HEK293T (cell line): Measurements from ENCODE around the gene ISCA1.
A peak's percentile ranks its signal among the peaks of the same experiment; 100 is the strongest.

ENCODE experiments used
- CTCF ChIA-PET: fragments of 350-600 bp; formaldehyde crosslinking; extraction: SDS; loops from one replicate; lab custom pipeline; 2021; ENCODE audit warnings: antibody characterized with exemption, inconsistent platforms; lab: Yijun Ruan, JAX
- POLR2A ChIA-PET: fragments of 350-600 bp; formaldehyde crosslinking; extraction: SDS; loops from one replicate; lab custom pipeline; 2020; ENCODE audit warnings: antibody characterized with exemption, inconsistent platforms; lab: Yijun Ruan, JAX
- DNase-seq: peaks from one replicate; pipeline ENCODE4 v3.0.0; 2012; ENCODE audit warnings: mixed read lengths; ENCODE audit errors: extremely low spot score
- ARNT ChIP-seq: fragments of 450-650 bp; IDR thresholded peaks from 2 replicates; pipeline ENCODE4 v1.6.1; 2017; ENCODE audit warnings: mild to moderate bottlenecking
- BHLHE40 ChIP-seq: fragments of 450-650 bp; IDR thresholded peaks from 2 replicates; pipeline ENCODE4 v1.6.1; 2016; ENCODE audit warnings: mild to moderate bottlenecking, moderate library complexity, borderline replicate concordance
- CTBP1 ChIP-seq: fragments of 450-650 bp; IDR thresholded peaks from 2 replicates; pipeline ENCODE4 v1.6.1; 2016; ENCODE audit warnings: borderline replicate concordance
- ELF4 ChIP-seq: fragments of 450-650 bp; IDR thresholded peaks from 2 replicates; pipeline ENCODE4 v1.6.1; 2017; ENCODE audit warnings: antibody characterized with exemption
- FOXA1 ChIP-seq: fragments of 450-650 bp; IDR thresholded peaks from 2 replicates; pipeline ENCODE4 v1.6.1; 2016; ENCODE audit warnings: mild to moderate bottlenecking
- FOXK2 ChIP-seq: fragments of 450-650 bp; IDR thresholded peaks from 2 replicates; pipeline ENCODE4 v1.6.1; 2016; ENCODE audit warnings: mild to moderate bottlenecking
- FOXM1 ChIP-seq: fragments of 450-650 bp; IDR thresholded peaks from 2 replicates; pipeline ENCODE4 v1.6.1; 2017; ENCODE audit warnings: mild to moderate bottlenecking, borderline replicate concordance
- HDGF ChIP-seq: fragments of 450-650 bp; IDR thresholded peaks from 2 replicates; pipeline ENCODE4 v1.6.1; 2017; ENCODE audit warnings: antibody characterized with exemption, borderline replicate concordance
- L3MBTL2 ChIP-seq: fragments of 450-650 bp; conservative IDR thresholded peaks from 2 replicates; pipeline ENCODE4 v1.6.1; 2016; ENCODE audit warnings: mild to moderate bottlenecking
- LEF1 ChIP-seq: fragments of 450-650 bp; IDR thresholded peaks from 2 replicates; pipeline ENCODE4 v1.6.1; 2017; ENCODE audit warnings: mild to moderate bottlenecking, borderline replicate concordance
- NFRKB ChIP-seq: fragments of 450-650 bp; IDR thresholded peaks from 2 replicates; pipeline ENCODE4 v1.6.1; 2016; ENCODE audit warnings: mild to moderate bottlenecking, moderate library complexity
- PKNOX1 ChIP-seq: fragments of 450-650 bp; IDR thresholded peaks from 2 replicates; pipeline ENCODE4 v1.6.1; 2016
- SP1 ChIP-seq: fragments of 450-650 bp; IDR thresholded peaks from 2 replicates; pipeline ENCODE4 v1.6.1; 2017
- SUZ12 ChIP-seq: fragments of 450-650 bp; IDR thresholded peaks from 2 replicates; pipeline ENCODE4 v1.6.1; 2016; ENCODE audit warnings: mild to moderate bottlenecking
- TARDBP ChIP-seq: fragments of 450-650 bp; IDR thresholded peaks from 2 replicates; pipeline ENCODE4 v1.6.1; 2016
- ZNF384 ChIP-seq: fragments of 450-650 bp; IDR thresholded peaks from 2 replicates; pipeline ENCODE4 v1.6.1; 2016

The ISCA1 gene

GRCh38 chr9:86282077-86282978 lies at the start of gene ISCA1:
Gene ISCA1 (minus strand): TSS chr9:86282538. CDS start chr9:86282458, 80 bp downstream.
- ChIA-PET POLR2A (interaction anchor here (0.6 to 1.2 kb wide), 6 partner anchors 9 to 302 kb away, joined by 3 to 4 read pairs (median 3); no protein-coding TSS in a partner anchor), CTCF (no interaction called here)
- no peak for TF ChIP-seq TARDBP
- 0 out of 2 replicates have a peak, but pooled peaks have one; percentile 11 for TF ChIP-seq ELF4
- no peak for TF ChIP-seq FOXA1
- TF ChIP-seq FOXM1, result no peak
- TF ChIP-seq PKNOX1, result peak; percentile 91
- TF ChIP-seq L3MBTL2, result peak; percentile 79
- TF ChIP-seq ZNF384, result no peak
- TF ChIP-seq LEF1, result peak; percentile 68; the same call in 1 of the 2 replicates
- no peak for TF ChIP-seq FOXK2
- DNase-seq, result peak; percentile 91

- no peak for DNase-seq
- TF ChIP-seq L3MBTL2 (no peak), SP1 (no peak), HDGF (no peak), NFRKB (no peak), LEF1 (no peak), TARDBP (no peak)
- CTCF ChIA-PET, result interaction anchor here (0.6 kb wide), 1 partner anchor 46 kb away, joined by 3 read pairs; no protein-coding TSS in a partner anchor
- POLR2A ChIA-PET, result no interaction called here
Observed at GRCh38 chr9:86330186-86330585, 47.8 kb upstream of the ISCA1 start.

- no peak for TF ChIP-seq NFRKB
- TF ChIP-seq ZNF384, result no peak
- TF ChIP-seq ELF4, result no peak
- no peak for TF ChIP-seq LEF1
- TF ChIP-seq SP1, result no peak
- TF ChIP-seq HDGF, result no peak
- TF ChIP-seq FOXK2, result no peak
- no peak for TF ChIP-seq FOXM1
- no peak for TF ChIP-seq L3MBTL2
- TF ChIP-seq ARNT, result no peak
- no peak for TF ChIP-seq BHLHE40
- TF ChIP-seq PKNOX1, result no peak
- TF ChIP-seq TARDBP, result no peak
- TF ChIP-seq FOXA1, result no peak
- TF ChIP-seq SUZ12, result no peak
- no peak for TF ChIP-seq CTBP1
- POLR2A ChIA-PET, result no interaction called here
- CTCF ChIA-PET, result no interaction called here
- DNase-seq, result no peak
Observed at GRCh38 chr9:86329649-86330048, 47.3 kb upstream of the ISCA1 start.

GRCh38 chr9:86328156-86328555 lies 45.8 kb upstream of the ISCA1 start:
- TF ChIP-seq FOXM1, result no peak
- TF ChIP-seq SUZ12, result no peak
- TF ChIP-seq PKNOX1, result no peak
- no peak for TF ChIP-seq FOXK2
- no peak for TF ChIP-seq CTBP1
- no peak for TF ChIP-seq L3MBTL2
- TF ChIP-seq FOXA1, result no peak
- DNase-seq, result no peak
- CTCF ChIA-PET, result no interaction called here
- POLR2A ChIA-PET, result no interaction called here

- no peak for DNase-seq
- TF ChIP-seq ARNT, result no peak
- no peak for TF ChIP-seq BHLHE40
- TF ChIP-seq FOXM1, result no peak
- TF ChIP-seq NFRKB, result no peak
- TF ChIP-seq SP1, result no peak
- TF ChIP-seq SUZ12, result no peak
- no peak for TF ChIP-seq TARDBP
- no peak for TF ChIP-seq ZNF384
- TF ChIP-seq FOXA1, result no peak
- TF ChIP-seq HDGF, result no peak
- TF ChIP-seq CTBP1, result no peak
- TF ChIP-seq ELF4, result no peak
- no peak for TF ChIP-seq LEF1
- TF ChIP-seq FOXK2, result no peak
- TF ChIP-seq PKNOX1, result no peak
- ChIA-PET POLR2A (no interaction called here), CTCF (no interaction called here)
Observed at GRCh38 chr9:86326536-86326935, 44.2 kb upstream of the ISCA1 start.
